ENCODE measurements around the gene CECR2.

GRCh38 chr22:17475318-17476230 lies 106.3 kb downstream of the CECR2 start:
- TF ChIP-seq, protein P1, sequence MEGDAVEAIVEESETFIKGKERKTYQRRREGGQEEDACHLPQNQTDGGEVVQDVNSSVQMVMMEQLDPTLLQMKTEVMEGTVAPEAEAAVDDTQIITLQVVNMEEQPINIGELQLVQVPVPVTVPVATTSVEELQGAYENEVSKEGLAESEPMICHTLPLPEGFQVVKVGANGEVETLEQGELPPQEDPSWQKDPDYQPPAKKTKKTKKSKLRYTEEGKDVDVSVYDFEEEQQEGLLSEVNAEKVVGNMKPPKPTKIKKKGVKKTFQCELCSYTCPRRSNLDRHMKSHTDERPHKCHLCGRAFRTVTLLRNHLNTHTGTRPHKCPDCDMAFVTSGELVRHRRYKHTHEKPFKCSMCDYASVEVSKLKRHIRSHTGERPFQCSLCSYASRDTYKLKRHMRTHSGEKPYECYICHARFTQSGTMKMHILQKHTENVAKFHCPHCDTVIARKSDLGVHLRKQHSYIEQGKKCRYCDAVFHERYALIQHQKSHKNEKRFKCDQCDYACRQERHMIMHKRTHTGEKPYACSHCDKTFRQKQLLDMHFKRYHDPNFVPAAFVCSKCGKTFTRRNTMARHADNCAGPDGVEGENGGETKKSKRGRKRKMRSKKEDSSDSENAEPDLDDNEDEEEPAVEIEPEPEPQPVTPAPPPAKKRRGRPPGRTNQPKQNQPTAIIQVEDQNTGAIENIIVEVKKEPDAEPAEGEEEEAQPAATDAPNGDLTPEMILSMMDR (IDR thresholded peaks at IDR 0.05; ENCODE audit: low read depth, low read length, poor library complexity, severe bottlenecking), result no peak
- TF ChIP-seq EZH2phosphoT487 (IDR thresholded peaks at IDR 0.05; ENCODE audit: borderline replicate concordance, low read length), result no peak

Measured in DOHH2 (cell line).